ENCODE data around the gene CREBRF. TPM values are rescaled to one million over a fixed set of nuclear protein-coding genes. Genes with fewer than 3 reads are reported as not detected.
"Not testable (repeated sequence)": the region's sequence is repeated elsewhere in the genome, so short reads cannot be mapped to it uniquely, and the experiment has no call there.

The CREBRF gene
- total RNA-seq, 1 donor from 2014 or later: 34.2 TPM

- no peak for DNase-seq (ENCODE audit: low spot score in 2 of 2)
- FAIRE-seq: no peak
Observed at GRCh38 chr5:173075970-173076369, 19.8 kb downstream of the CREBRF start.

GRCh38 chr5:173076471-173076870 lies 20.3 kb downstream of the CREBRF start:
- not testable (repeated sequence) for DNase-seq (ENCODE audit: low spot score in 2 of 2); FAIRE-seq

GRCh38 chr5:173078878-173079277 lies 22.7 kb downstream of the CREBRF start:
- FAIRE-seq (no peak), DNase-seq (ENCODE audit: low spot score in 2 of 2) (no peak)

GRCh38 chr5:173089581-173089980 lies 33.4 kb downstream of the CREBRF start:
- no peak for FAIRE-seq
- no peak for DNase-seq (ENCODE audit: low spot score in 2 of 2)

- no peak for FAIRE-seq
- no peak for DNase-seq (ENCODE audit: low spot score in 2 of 2)
Observed at GRCh38 chr5:173090639-173091038, 34.5 kb downstream of the CREBRF start.

- DNase-seq (ENCODE audit: low spot score in 2 of 2) (no peak), FAIRE-seq (no peak)
Observed at GRCh38 chr5:173091981-173092380, 35.8 kb downstream of the CREBRF start.

- no peak for DNase-seq (ENCODE audit: low spot score in 2 of 2)
- FAIRE-seq: no peak
Observed at GRCh38 chr5:173093606-173094005, 37.5 kb downstream of the CREBRF start.

GRCh38 chr5:173094012-173094661 lies 38.0 kb downstream of the CREBRF start:
- FAIRE-seq (no peak), DNase-seq (ENCODE audit: low spot score in 2 of 2) (no peak)

- no peak for DNase-seq (ENCODE audit: low spot score in 2 of 2)
- FAIRE-seq: no peak
Observed at GRCh38 chr5:173098787-173099186, 42.6 kb downstream of the CREBRF start.

- no peak for DNase-seq (ENCODE audit: low spot score in 2 of 2)
- FAIRE-seq: no peak
Observed at GRCh38 chr5:173099461-173099860, 43.3 kb downstream of the CREBRF start.

- no peak for FAIRE-seq
- no peak for DNase-seq (ENCODE audit: low spot score in 2 of 2)
Observed at GRCh38 chr5:173101245-173101644, 45.1 kb downstream of the CREBRF start.

GRCh38 chr5:173103411-173103810 lies 47.3 kb downstream of the CREBRF start:
- no peak for FAIRE-seq
- no peak for DNase-seq (ENCODE audit: low spot score in 2 of 2)

- DNase-seq (ENCODE audit: low spot score in 2 of 2) (no peak), FAIRE-seq (no peak)
Observed at GRCh38 chr5:173108914-173109313, 52.8 kb downstream of the CREBRF start.

GRCh38 chr5:173114536-173114935 lies 58.4 kb downstream of the CREBRF start:
- DNase-seq (ENCODE audit: low spot score in 2 of 2) (no peak), FAIRE-seq (no peak)

- no peak for DNase-seq (ENCODE audit: low spot score in 2 of 2)
- no peak for FAIRE-seq
Observed at GRCh38 chr5:173119719-173120118, 63.6 kb downstream of the CREBRF start.

- no peak for DNase-seq (ENCODE audit: low spot score in 2 of 2)
- FAIRE-seq: no peak
Observed at GRCh38 chr5:173123416-173123815, 67.3 kb downstream of the CREBRF start.

- FAIRE-seq; DNase-seq (ENCODE audit: low spot score in 2 of 2): not testable (repeated sequence)
Observed at GRCh38 chr5:173132166-173132565, 76.0 kb downstream of the CREBRF start.

- DNase-seq (ENCODE audit: low spot score in 2 of 2): no peak
Observed at GRCh38 chr5:173138707-173139106, 82.6 kb downstream of the CREBRF start.

GRCh38 chr5:173139631-173140030 lies 83.5 kb downstream of the CREBRF start:
- no peak for DNase-seq (ENCODE audit: low spot score in 2 of 2)
- FAIRE-seq: no peak

More at GRCh38 chr5:173138707-173139106, 82.6 kb downstream of the CREBRF start:
- no peak for FAIRE-seq

- no peak for FAIRE-seq
- DNase-seq (ENCODE audit: low spot score in 2 of 2): no peak
Observed at GRCh38 chr5:173140769-173141168, 84.6 kb downstream of the CREBRF start.

- FAIRE-seq (no peak), DNase-seq (ENCODE audit: low spot score in 2 of 2) (no peak)
Observed at GRCh38 chr5:173143567-173143966, 87.4 kb downstream of the CREBRF start.

Measured in frontal cortex (tissue), 4 donors.